ENCODE measurements around the gene SLC9A3. TPM values are rescaled to one million over a fixed set of nuclear protein-coding genes. Genes with fewer than 3 reads are reported as not detected.
"Not testable (repeated sequence)": the region's sequence is repeated elsewhere in the genome, so short reads cannot be mapped to it uniquely, and the experiment has no call there.

SLC9A3 gene
- total RNA-seq, 1 experiment from 2014 or later, result 2.0 TPM

GRCh38 chr5:490116-491106 lies 33.8 kb downstream of the SLC9A3 start:
- Histone ChIP-seq H3K9ac (ENCODE audit: low read length) (no peak overlapping the region), H3K9me3 (ENCODE audit: low read length) (no peaks in the 10 kb centered on the region), H3K36me3 (ENCODE audit: insufficient read depth, low read length) (no peaks in the 10 kb centered on the region), H3K9me2 (replicated peaks; ENCODE audit: insufficient read depth, low read length) (no peaks in the 10 kb centered on the region), H4K20me1 (ENCODE audit: insufficient read depth, low read depth, low read length) (no peaks in the 10 kb centered on the region), H3K79me2 (ENCODE audit: low read length) (no peaks in the 10 kb centered on the region), H3K4me2 (ENCODE audit: low read depth, low read length, poor library complexity, severe bottlenecking) (no peak overlapping the region), H3K27ac (ENCODE audit: low read length) (no peak overlapping the region), H2AFZ (ENCODE audit: low read length) (no peak overlapping the region), H3K4me1 (ENCODE audit: low read length) (peaks cover 38% of the 10 kb centered on the region), H3K4me3 (ENCODE audit: low read length) (no peak overlapping the region), H3K27me3 (ENCODE audit: low read length) (no peaks in the 10 kb centered on the region)
- no peak for DNase-seq

GRCh38 chr5:489689-490080 lies 34.6 kb downstream of the SLC9A3 start:
- H3K9ac ChIP-seq (ENCODE audit: low read length), result no peak overlapping the region
- H3K36me3 ChIP-seq (ENCODE audit: insufficient read depth, low read length), result no peaks in the 10 kb centered on the region
- H3K4me2 ChIP-seq (ENCODE audit: low read depth, low read length, poor library complexity, severe bottlenecking), result no peak overlapping the region
- peaks cover 41% of the 10 kb centered on the region for H3K4me1 ChIP-seq (ENCODE audit: low read length)
- DNase-seq, result no peak
- H2AFZ ChIP-seq (ENCODE audit: low read length), result no peak overlapping the region
- H3K4me3 ChIP-seq (ENCODE audit: low read length), result no peak overlapping the region
- H3K9me2 ChIP-seq (replicated peaks; ENCODE audit: insufficient read depth, low read length), result no peaks in the 10 kb centered on the region
- H4K20me1 ChIP-seq (ENCODE audit: insufficient read depth, low read depth, low read length), result no peaks in the 10 kb centered on the region
- H3K27ac ChIP-seq (ENCODE audit: low read length), result no peak overlapping the region
- H3K27me3 ChIP-seq (ENCODE audit: low read length), result no peaks in the 10 kb centered on the region
- H3K79me2 ChIP-seq (ENCODE audit: low read length), result no peaks in the 10 kb centered on the region
- H3K9me3 ChIP-seq (ENCODE audit: low read length), result no peaks in the 10 kb centered on the region

GRCh38 chr5:488744-489688 lies 35.2 kb downstream of the SLC9A3 start:
- H3K4me3 ChIP-seq (ENCODE audit: low read length), result no peak overlapping the region
- H3K9me3 ChIP-seq (ENCODE audit: low read length), result no peaks in the 10 kb centered on the region
- no peak overlapping the region for H2AFZ ChIP-seq (ENCODE audit: low read length)
- 0 out of 2 replicates have a peak overlapping the region, but pooled peaks have one; percentile 30 for H3K9ac ChIP-seq (ENCODE audit: low read length)
- H3K36me3 ChIP-seq (ENCODE audit: insufficient read depth, low read length), result no peaks in the 10 kb centered on the region
- no peak overlapping the region for H3K4me2 ChIP-seq (ENCODE audit: low read depth, low read length, poor library complexity, severe bottlenecking)
- DNase-seq, result peak; percentile 82
- H3K27ac ChIP-seq (ENCODE audit: low read length), result no peak overlapping the region
- H4K20me1 ChIP-seq (ENCODE audit: insufficient read depth, low read depth, low read length), result no peaks in the 10 kb centered on the region
- no peaks in the 10 kb centered on the region for H3K9me2 ChIP-seq (replicated peaks; ENCODE audit: insufficient read depth, low read length)
- H3K4me1 ChIP-seq (ENCODE audit: low read length), result peaks cover 34% of the 10 kb centered on the region
- H3K27me3 ChIP-seq (ENCODE audit: low read length), result no peaks in the 10 kb centered on the region
- no peaks in the 10 kb centered on the region for H3K79me2 ChIP-seq (ENCODE audit: low read length)

GRCh38 chr5:488241-488640 lies 36.0 kb downstream of the SLC9A3 start:
- no peak overlapping the region for H3K4me3 ChIP-seq (ENCODE audit: low read length)
- H3K27me3 ChIP-seq (ENCODE audit: low read length), result no peaks in the 10 kb centered on the region
- no peaks in the 10 kb centered on the region for H3K9me2 ChIP-seq (replicated peaks; ENCODE audit: insufficient read depth, low read length)
- H3K9ac ChIP-seq (ENCODE audit: low read length), result no peak overlapping the region
- DNase-seq, result no peak
- H4K20me1 ChIP-seq (ENCODE audit: insufficient read depth, low read depth, low read length), result no peaks in the 10 kb centered on the region
- H3K4me2 ChIP-seq (ENCODE audit: low read depth, low read length, poor library complexity, severe bottlenecking), result no peak overlapping the region
- H3K27ac ChIP-seq (ENCODE audit: low read length), result no peak overlapping the region
- no peak overlapping the region for H2AFZ ChIP-seq (ENCODE audit: low read length)
- H3K36me3 ChIP-seq (ENCODE audit: insufficient read depth, low read length), result no peaks in the 10 kb centered on the region
- H3K9me3 ChIP-seq (ENCODE audit: low read length), result no peaks in the 10 kb centered on the region
- peaks cover 26% of the 10 kb centered on the region for H3K4me1 ChIP-seq (ENCODE audit: low read length)
- H3K79me2 ChIP-seq (ENCODE audit: low read length), result no peaks in the 10 kb centered on the region

- not testable (repeated sequence) for DNase-seq; H3K9me3 ChIP-seq (ENCODE audit: low read length); H3K36me3 ChIP-seq (ENCODE audit: insufficient read depth, low read length); H3K4me2 ChIP-seq (ENCODE audit: low read depth, low read length, poor library complexity, severe bottlenecking); H3K79me2 ChIP-seq (ENCODE audit: low read length); H3K9me2 ChIP-seq (replicated peaks; ENCODE audit: insufficient read depth, low read length); H4K20me1 ChIP-seq (ENCODE audit: insufficient read depth, low read depth, low read length); H3K27ac ChIP-seq (ENCODE audit: low read length); H3K27me3 ChIP-seq (ENCODE audit: low read length); H2AFZ ChIP-seq (ENCODE audit: low read length); H3K4me3 ChIP-seq (ENCODE audit: low read length)
- 0 out of 2 replicates have a peak overlapping the region, but pooled peaks have one; percentile 9 for H3K9ac ChIP-seq (ENCODE audit: low read length)
- peaks cover 16% of the 10 kb centered on the region for H3K4me1 ChIP-seq (ENCODE audit: low read length)
These were observed 37.7 kb downstream of the SLC9A3 start for GRCh38 chr5:486597-486996.

- Histone ChIP-seq H3K9ac (ENCODE audit: low read length) (0 out of 2 replicates have a peak overlapping the region, but pooled peaks have one; percentile 9), H2AFZ (ENCODE audit: low read length) (no peak overlapping the region), H3K36me3 (ENCODE audit: insufficient read depth, low read length) (no peaks in the 10 kb centered on the region), H3K4me1 (ENCODE audit: low read length) (peaks cover 16% of the 10 kb centered on the region), H3K27ac (ENCODE audit: low read length) (no peak overlapping the region), H3K79me2 (ENCODE audit: low read length) (no peaks in the 10 kb centered on the region), H4K20me1 (ENCODE audit: insufficient read depth, low read depth, low read length) (no peaks in the 10 kb centered on the region), H3K4me2 (ENCODE audit: low read depth, low read length, poor library complexity, severe bottlenecking) (peak overlapping the region; percentile 49), H3K9me2 (replicated peaks; ENCODE audit: insufficient read depth, low read length) (no peaks in the 10 kb centered on the region), H3K4me3 (ENCODE audit: low read length) (0 out of 2 replicates have a peak overlapping the region, but pooled peaks have one; percentile 15), H3K27me3 (ENCODE audit: low read length) (no peaks in the 10 kb centered on the region), H3K9me3 (ENCODE audit: low read length) (no peaks in the 10 kb centered on the region)
- peak; percentile 54 for DNase-seq
These were observed 38.2 kb downstream of the SLC9A3 start for GRCh38 chr5:485946-486491.

- Histone ChIP-seq H3K27ac (ENCODE audit: low read length) (no peak overlapping the region), H3K9me3 (ENCODE audit: low read length) (no peaks in the 10 kb centered on the region), H3K79me2 (ENCODE audit: low read length) (no peaks in the 10 kb centered on the region), H3K9ac (ENCODE audit: low read length) (0 out of 2 replicates have a peak overlapping the region, but pooled peaks have one; percentile 9), H3K4me3 (ENCODE audit: low read length) (0 out of 2 replicates have a peak overlapping the region, but pooled peaks have one; percentile 15), H2AFZ (ENCODE audit: low read length) (no peak overlapping the region), H3K4me1 (ENCODE audit: low read length) (peaks cover 16% of the 10 kb centered on the region), H3K36me3 (ENCODE audit: insufficient read depth, low read length) (no peaks in the 10 kb centered on the region), H3K9me2 (replicated peaks; ENCODE audit: insufficient read depth, low read length) (no peaks in the 10 kb centered on the region), H3K27me3 (ENCODE audit: low read length) (no peaks in the 10 kb centered on the region), H4K20me1 (ENCODE audit: insufficient read depth, low read depth, low read length) (no peaks in the 10 kb centered on the region), H3K4me2 (ENCODE audit: low read depth, low read length, poor library complexity, severe bottlenecking) (peak overlapping the region; percentile 49)
- no peak for DNase-seq
These were observed 38.9 kb downstream of the SLC9A3 start for GRCh38 chr5:485113-485945.

All from Karpas-422 (cell line).